Measurements from ENCODE around the gene VPS39. TPM values are rescaled to one million over a fixed set of nuclear protein-coding genes. Genes with fewer than 3 reads are reported as not detected.

The VPS39 gene
- total and polyA plus RNA-seq, 2 of the 13 experiments (the other 11 are each of a cell fraction or from before 2014, with no cell fraction given), result 22.9 to 32.0 TPM

DNA sequence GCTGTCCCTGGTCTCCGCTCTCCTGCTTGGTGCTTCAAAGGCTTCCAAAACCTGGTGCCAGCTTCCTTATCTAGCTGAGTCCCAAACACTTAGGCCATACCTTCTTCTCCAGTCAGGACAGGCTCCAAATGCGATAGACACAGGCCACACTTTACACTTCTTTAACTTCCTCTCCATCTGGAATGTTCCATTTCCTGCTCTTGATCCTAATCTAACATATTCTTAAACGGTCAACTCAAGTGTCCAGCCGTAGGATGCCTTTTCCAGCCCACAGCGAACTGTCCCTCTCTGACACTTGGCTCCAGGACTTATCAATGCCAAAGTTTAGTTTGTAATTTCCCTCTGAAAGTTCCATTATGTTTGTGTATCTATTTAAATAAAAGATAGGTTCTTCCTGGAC is 32.4 kb downstream of the VPS39 start (continued):
- no peak for TF ChIP-seq ZNF749 (CRISPR knock-in tag; IDR thresholded peaks at IDR 0.05; ENCODE audit: borderline replicate concordance)
- TF ChIP-seq SRY (CRISPR knock-in tag; IDR thresholded peaks at IDR 0.05), result no peak
- TF ChIP-seq ZNF451 (CRISPR knock-in tag; IDR thresholded peaks at IDR 0.05), result no peak

DNA sequence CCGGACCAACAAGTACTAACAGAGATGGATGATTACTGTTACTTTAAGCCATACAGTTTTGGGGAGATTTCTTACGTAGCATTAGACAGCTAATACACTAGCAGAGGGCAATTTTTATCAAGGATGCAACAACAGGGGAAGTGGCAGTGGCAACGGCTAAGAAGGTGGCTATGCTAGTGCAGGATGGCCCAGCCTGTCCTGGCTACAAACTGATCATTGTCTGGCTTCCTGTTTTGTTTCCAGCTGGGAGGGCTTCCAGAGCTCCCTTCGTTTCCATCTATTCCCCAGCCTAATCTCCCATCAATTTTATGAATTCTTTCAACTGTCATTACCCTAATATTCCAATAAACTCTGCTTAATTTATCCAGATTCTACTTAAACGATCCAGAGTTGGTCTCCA is 35.6 kb downstream of the VPS39 start:
- peaks cover 21 to 50% of the 10 kb centered on the region in 2 experiments for H3K36me3 ChIP-seq (replicated peaks in 1 of 2; ENCODE audit: control insufficient read depth in 1 of 2, insufficient read depth in 2 of 2, low read length in 2 of 2)
- H3K9ac ChIP-seq (ENCODE audit: insufficient read depth, low read depth, low read length), result no peak overlapping the region
- H3K79me2 ChIP-seq (ENCODE audit: insufficient read depth, low read length), result no peaks in the 10 kb centered on the region
- no peak overlapping the region for H2AFZ ChIP-seq (ENCODE audit: low read length)
- TF ChIP-seq SRSF4 (IDR thresholded peaks at IDR 0.05; ENCODE audit: low read depth, low read length, poor library complexity, severe bottlenecking) (no peak), NR3C1 (CRISPR knock-in tag; IDR thresholded peaks at IDR 0.05) (no peak), RXRB (CRISPR knock-in tag; IDR thresholded peaks at IDR 0.05; ENCODE audit: borderline replicate concordance) (no peak), TBP (CRISPR knock-in tag; IDR thresholded peaks at IDR 0.05) (no peak), SRF (IDR thresholded peaks at IDR 0.05; ENCODE audit: low read depth, low read length) (no peak), KDM4B (CRISPR knock-in tag; IDR thresholded peaks at IDR 0.05) (no peak), SALL1 (CRISPR knock-in tag; IDR thresholded peaks at IDR 0.05) (no peak), ZNF777 (CRISPR knock-in tag; IDR thresholded peaks at IDR 0.05) (no peak), THAP8 (CRISPR knock-in tag; IDR thresholded peaks at IDR 0.05; ENCODE audit: borderline replicate concordance) (no peak), ZBTB7B (CRISPR knock-in tag; IDR thresholded peaks at IDR 0.05) (no peak), GLI4 (CRISPR knock-in tag; IDR thresholded peaks at IDR 0.05; ENCODE audit: borderline replicate concordance) (no peak), NFYC (CRISPR knock-in tag; IDR thresholded peaks at IDR 0.05) (no peak), SMAD9 (CRISPR knock-in tag; IDR thresholded peaks at IDR 0.05) (no peak)
- no TSS peak for BruUV-seq (replicated peaks)
- in situ Hi-C loops (cut with HindIII; ENCODE audit: extremely low pct_ligation_motif_present, low pct_unique_long_range_greater_than_20kb) (no loop called here), intact Hi-C loops (cut with micrococcal nuclease; ENCODE audit: unreplicated experiment) (no loop called here)
- no peaks in the 10 kb centered on the region for H3K27me3 ChIP-seq (ENCODE audit: control insufficient read depth in 1 of 2, insufficient read depth in 2 of 2, low read length in 2 of 2)
- FAIRE-seq (no peak), ATAC-seq (no peak), DNase-seq (ENCODE audit: low spot score) (no peak)
- H3K4me2 ChIP-seq (ENCODE audit: low read depth, low read length), result no peak overlapping the region
- no peak overlapping the region for H3K4me3 ChIP-seq (replicated peaks in 1 of 3; ENCODE audit: insufficient read depth in 1 of 3, low read depth in 2 of 3, low read length in 3 of 3)
- WGBS (ENCODE audit: low lambda C conversion rate), result 85% methylated on average over 5 of the region's 5 CpGs
- no peaks in the 10 kb centered on the region for H3K9me3 ChIP-seq (ENCODE audit: low read length)
- H3K27ac ChIP-seq (ENCODE audit: extremely low read length, insufficient read depth, low read length), result no peak overlapping the region
- no peaks in the 10 kb centered on the region for H4K20me1 ChIP-seq (ENCODE audit: insufficient read depth, low read length)
- ChIA-PET POLR2A (no interaction called here), CTCF (ENCODE audit: low intra/inter-chr PET ratio, low total read pairs) (no interaction called here)
- H3K4me1 ChIP-seq (ENCODE audit: insufficient read depth, low read length), result no peaks in the 10 kb centered on the region

Measured in HepG2 (cell line).